GM23248 (cell line): ENCODE measurements around the gene GAS2. TPM values are rescaled to one million over a fixed set of nuclear protein-coding genes. Genes with fewer than 3 reads are reported as not detected.

Source experiments
- DNase-seq: peaks from one replicate; pipeline ENCODE4 v3.0.0-alpha.2; 2015
- H2AFZ ChIP-seq: fragments of 200-600 bp; sonication (generic); 2 replicates; pipeline ENCODE4 v1.6.1; 2016; ENCODE audit warnings: antibody characterized with exemption
- H3F3A ChIP-seq: fragments of 200-600 bp; sonication (generic); 2 replicates; pipeline ENCODE4 v1.6.1; 2016; ENCODE audit warnings: mild to moderate bottlenecking, antibody characterized with exemption, mixed run types; ENCODE audit not compliant: insufficient read depth
- H3K27ac ChIP-seq: fragments of 200-600 bp; sonication (generic); 2 replicates; pipeline ENCODE4 v1.5.1; 2016; ENCODE audit warnings: mild to moderate bottlenecking
- H3K27me3 ChIP-seq: fragments of 200-600 bp; sonication (generic); replicated peaks from 2 replicates; pipeline ENCODE4 v1.6.1; 2016; ENCODE audit warnings: mild to moderate bottlenecking; ENCODE audit not compliant: insufficient read depth
- H3K36me3 ChIP-seq: fragments of 200-600 bp; sonication (generic); 2 replicates; pipeline ENCODE4 v1.6.1; 2016; ENCODE audit warnings: low read depth, mild to moderate bottlenecking
- H3K4me1 ChIP-seq: fragments of 200-600 bp; sonication (generic); 2 replicates; pipeline ENCODE4 v1.6.1; 2016; ENCODE audit warnings: mild to moderate bottlenecking; ENCODE audit not compliant: insufficient read depth
- H3K4me2 ChIP-seq: fragments of 200-600 bp; sonication (generic); one replicate; pipeline ENCODE4 v1.6.1; 2016; ENCODE audit warnings: mild to moderate bottlenecking; ENCODE audit not compliant: unreplicated experiment
- H3K4me3 ChIP-seq: fragments of 200-600 bp; sonication (generic); 2 replicates; pipeline ENCODE4 v1.5.1; 2016; ENCODE audit warnings: mild to moderate bottlenecking
- H3K79me2 ChIP-seq: fragments of 200-600 bp; sonication (generic); 2 replicates; pipeline ENCODE4 v1.6.1; 2016; ENCODE audit warnings: mild to moderate bottlenecking; ENCODE audit not compliant: insufficient read depth
- H3K9ac ChIP-seq: fragments of 200-600 bp; sonication (generic); 2 replicates; pipeline ENCODE4 v1.6.1; 2016; ENCODE audit warnings: mild to moderate bottlenecking
- H3K9me2 ChIP-seq: fragments of 200-600 bp; sonication (generic); 2 replicates; pipeline ENCODE4 v1.6.1; 2016; ENCODE audit warnings: mixed run types, mild to moderate bottlenecking, moderate library complexity; ENCODE audit not compliant: insufficient read depth
- H3K9me3 ChIP-seq: fragments of 200-600 bp; sonication (generic); one replicate; pipeline ENCODE4 v1.6.1; 2017; ENCODE audit warnings: low read depth
- H4K20me1 ChIP-seq: fragments of 200-600 bp; sonication (generic); 2 replicates; pipeline ENCODE4 v1.6.0; 2016; ENCODE audit not compliant: insufficient read depth
- EZH2 ChIP-seq: fragments of 200-600 bp; sonication (generic); IDR thresholded peaks from 2 replicates; pipeline ENCODE4 v1.6.1; 2018; ENCODE audit warnings: antibody characterized with exemption, mild to moderate bottlenecking; ENCODE audit not compliant: insufficient read depth, poor library complexity, severe bottlenecking
- EZH2phosphoT487 ChIP-seq: fragments of 200-600 bp; sonication (generic); IDR thresholded peaks from 2 replicates; pipeline ENCODE4 v1.6.1; 2018; ENCODE audit warnings: antibody characterized with exemption, moderate library complexity, mild to moderate bottlenecking, low read depth; ENCODE audit not compliant: insufficient read depth
- WGBS, 2 experiments: methylation state at CpG; one replicate each; pipeline ENCODE4 v1.1.6; 2015 to 2017; ENCODE audit warnings: low lambda C conversion rate in 2 of 2, low coverage in 1 of 2; ENCODE audit errors: missing lambda C conversion rate in 2 of 2; 5-methylcytosine and 5-hydroxymethylcytosine counted together
- in situ Hi-C: fragments of 300-500 bp; cut with MboI; formaldehyde crosslinking; loops from 2 replicates; pipeline ENCODE4 v1.15.0; 2020
- polyA plus RNA-seq: library from polyadenylated mRNA; unstranded; fragments of >200 nt; fragmentation: Nextera tagmentation; extraction: Ambion mirVana; gene quantifications from 2 replicates; pipeline ENCODE4 v1.2.1, GENCODE V29; 2016
- total RNA-seq: library from RNA; depleted of rRNA; stranded (reverse); fragments of >200 nt; shearing (Covaris generic); gene quantifications from 2 replicates; pipeline ENCODE4 v1.2.3, GENCODE V29; 2014

The GAS2 gene
- total and polyA plus RNA-seq, 2 experiments from 2014 or later: 0.63 to 1.2 TPM

DNA sequence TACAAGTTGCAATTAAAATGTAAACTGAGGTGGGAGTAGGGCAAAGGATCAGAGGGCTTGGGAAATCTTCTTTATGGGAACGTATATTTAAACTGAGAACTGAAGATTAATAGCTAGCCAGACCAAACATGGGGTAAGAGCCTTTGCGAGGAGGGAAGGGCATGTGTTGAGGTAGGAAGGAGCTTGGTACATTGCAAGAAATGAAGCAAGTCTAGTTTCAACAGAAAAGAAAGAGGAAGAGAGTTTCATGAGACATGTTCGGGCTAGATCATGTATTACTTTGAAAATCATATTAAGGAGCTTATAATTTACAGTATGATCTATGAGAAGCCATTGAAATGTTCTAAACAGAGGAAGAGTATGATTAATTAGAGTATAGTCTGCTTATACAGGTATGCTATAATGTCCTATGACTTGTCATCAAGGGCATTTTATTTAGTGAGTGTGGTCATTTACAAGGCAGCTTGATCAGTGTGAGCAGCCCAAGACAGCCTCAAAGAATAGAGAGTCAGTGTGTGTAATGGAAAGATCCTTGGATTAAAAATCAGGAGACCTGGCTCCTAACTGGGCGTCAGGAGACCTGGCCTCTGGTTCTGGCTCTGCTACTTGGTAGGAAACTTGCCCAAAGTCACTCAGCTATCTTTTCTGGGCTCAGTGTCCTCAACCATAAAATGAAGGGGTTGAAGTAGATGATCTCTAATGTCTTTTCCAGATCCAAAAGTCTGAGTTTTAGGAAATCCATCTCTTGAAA lies 10.9 kb downstream of the GAS2 start:
- H3K9me3 ChIP-seq: no peaks in the 10 kb centered on the region

DNA sequence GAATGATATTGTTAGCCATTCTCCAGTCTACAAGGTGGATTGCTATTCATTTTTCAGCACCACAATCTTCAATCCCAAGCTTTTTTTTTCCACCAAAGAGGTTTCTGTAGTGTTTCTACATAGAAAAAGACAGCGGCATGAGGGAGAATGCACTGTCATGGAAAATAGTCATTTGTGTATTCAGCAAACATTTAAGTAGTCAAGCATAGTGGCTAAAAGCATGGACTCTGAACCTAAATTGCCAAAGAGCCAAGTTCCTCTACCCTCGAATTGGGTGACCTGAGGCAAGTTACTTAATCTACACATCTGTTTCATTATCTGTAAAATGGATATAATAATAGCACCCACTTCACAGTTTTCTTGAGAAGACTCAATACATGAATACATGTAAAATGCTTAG lies 14.2 kb downstream of the GAS2 start:
- no peak overlapping the region for H2AFZ ChIP-seq
- no peaks in the 10 kb centered on the region for H3K9me2 ChIP-seq
- in situ Hi-C loops: no loop called here
- H3K4me2 ChIP-seq: no peak overlapping the region
- H3K9ac ChIP-seq: no peak overlapping the region
- no peaks in the 10 kb centered on the region for H4K20me1 ChIP-seq
- H3K79me2 ChIP-seq: no peaks in the 10 kb centered on the region
- H3K4me1 ChIP-seq: no peaks in the 10 kb centered on the region
- H3K36me3 ChIP-seq: no peaks in the 10 kb centered on the region
- no peak for DNase-seq
- H3F3A ChIP-seq: no peaks in the 10 kb centered on the region
- H3K4me3 ChIP-seq: no peak overlapping the region
- H3K9me3 ChIP-seq: no peaks in the 10 kb centered on the region
- no peak for TF ChIP-seq EZH2phosphoT487
- TF ChIP-seq EZH2: no peak
- WGBS, 2 experiments: 36 to 43% methylated on average over 2 of the region's 2 CpGs
- no peak overlapping the region for H3K27ac ChIP-seq
- no peaks in the 10 kb centered on the region for H3K27me3 ChIP-seq

More for the DNA sequence above, 10.9 kb downstream of the GAS2 start:
- H3K36me3 ChIP-seq: no peaks in the 10 kb centered on the region
- no peaks in the 10 kb centered on the region for H3K27me3 ChIP-seq
- no peak overlapping the region for H3K4me3 ChIP-seq
- H3K27ac ChIP-seq: no peak overlapping the region
- DNase-seq: no peak
- H3F3A ChIP-seq: no peaks in the 10 kb centered on the region
- TF ChIP-seq EZH2phosphoT487 (no peak), EZH2 (no peak)
- H3K9me2 ChIP-seq: no peaks in the 10 kb centered on the region
- H4K20me1 ChIP-seq: no peaks in the 10 kb centered on the region
- no peaks in the 10 kb centered on the region for H3K79me2 ChIP-seq
- no peak overlapping the region for H2AFZ ChIP-seq
- 17 to 28% methylated on average over 4 of the region's 4 CpGs for WGBS, 2 experiments
- no peaks in the 10 kb centered on the region for H3K4me1 ChIP-seq
- no peak overlapping the region for H3K4me2 ChIP-seq
- in situ Hi-C loops: no loop called here
- H3K9ac ChIP-seq: no peak overlapping the region

DNA sequence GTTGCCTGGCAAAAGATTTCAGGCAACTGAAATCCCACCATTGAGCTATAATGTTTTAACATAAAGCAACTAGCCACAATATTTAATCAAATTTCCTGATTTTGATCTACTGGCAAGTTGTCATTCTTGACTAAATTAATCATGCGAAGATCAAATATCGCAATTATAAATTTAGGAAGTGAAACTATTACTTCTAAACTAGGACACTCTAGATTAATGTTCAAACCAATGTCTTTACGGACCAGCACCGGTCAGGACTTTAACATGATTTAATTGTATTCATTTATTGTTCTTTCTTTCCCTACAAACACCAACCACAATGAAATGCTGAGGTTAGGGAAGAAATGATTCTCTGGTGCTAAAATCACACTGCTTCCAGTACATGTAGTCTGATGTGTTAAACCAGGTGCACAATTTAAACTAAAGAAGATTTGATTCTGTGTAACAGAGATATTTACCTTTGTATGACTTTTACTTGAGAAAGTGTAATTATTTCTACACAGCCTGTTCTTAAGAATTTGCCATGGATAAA lies 14.9 kb downstream of the GAS2 start:
- DNase-seq: no peak
- Histone ChIP-seq H3K79me2 (no peaks in the 10 kb centered on the region), H3K9me3 (no peaks in the 10 kb centered on the region)

DNA sequence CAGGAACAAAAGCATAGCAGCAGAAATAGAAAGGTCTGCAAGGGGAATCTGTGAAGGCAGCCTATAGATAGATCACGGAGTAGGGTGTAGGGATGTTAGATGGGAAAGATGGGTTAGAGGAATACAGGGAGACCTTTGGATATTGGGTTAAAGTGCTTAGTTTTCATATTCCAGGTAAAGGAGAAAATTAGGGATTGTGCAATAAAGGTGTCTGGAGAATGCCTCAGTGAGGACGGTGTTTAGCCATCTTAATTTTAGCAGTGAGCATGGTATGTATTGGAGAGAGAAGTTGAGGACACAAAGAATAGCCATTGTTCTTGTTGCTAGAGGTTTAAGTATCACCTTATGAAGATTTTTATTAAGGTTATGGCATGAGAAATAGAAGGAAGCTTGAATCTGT lies 17.7 kb downstream of the GAS2 start:
- Histone ChIP-seq H3K9ac (no peak overlapping the region), H3K4me2 (no peak overlapping the region), H3K9me2 (no peaks in the 10 kb centered on the region), H3K9me3 (no peaks in the 10 kb centered on the region), H3K36me3 (no peaks in the 10 kb centered on the region), H2AFZ (no peak overlapping the region), H3K27ac (no peak overlapping the region), H3K79me2 (no peaks in the 10 kb centered on the region), H3F3A (no peaks in the 10 kb centered on the region), H4K20me1 (no peaks in the 10 kb centered on the region), H3K4me1 (no peaks in the 10 kb centered on the region), H3K27me3 (no peaks in the 10 kb centered on the region), H3K4me3 (no peak overlapping the region)
- TF ChIP-seq EZH2 (no peak), EZH2phosphoT487 (no peak)
- DNase-seq: no peak
- in situ Hi-C loops: no loop called here
- WGBS, 2 experiments: 63 to 69% methylated on average over 2 of the region's 2 CpGs

More for the DNA sequence above, 14.9 kb downstream of the GAS2 start:
- no peaks in the 10 kb centered on the region for H4K20me1 ChIP-seq
- no peaks in the 10 kb centered on the region for H3F3A ChIP-seq
- WGBS, 2 experiments: 79 to 80% methylated on average over 4 of the region's 4 CpGs
- H3K9me2 ChIP-seq: no peaks in the 10 kb centered on the region
- H3K4me2 ChIP-seq: no peak overlapping the region
- in situ Hi-C loops: no loop called here
- no peak overlapping the region for H3K9ac ChIP-seq
- TF ChIP-seq EZH2phosphoT487: no peak
- TF ChIP-seq EZH2: no peak
- H3K36me3 ChIP-seq: no peaks in the 10 kb centered on the region
- H3K27ac ChIP-seq: no peak overlapping the region
- no peak overlapping the region for H2AFZ ChIP-seq
- H3K4me3 ChIP-seq: no peak overlapping the region
- H3K4me1 ChIP-seq: no peaks in the 10 kb centered on the region
- H3K27me3 ChIP-seq: no peaks in the 10 kb centered on the region
